GM12875 (cell line): ENCODE measurements around the gene NSL1.
"Not testable (repeated sequence)": the region's sequence is repeated elsewhere in the genome, so short reads cannot be mapped to it uniquely, and the experiment has no call there.

Experiments
- H3K4me3 ChIP-seq: one replicate; pipeline ENCODE4 v1.5.1; 2011; ENCODE audit warnings: low read depth, low read length, control low read depth
- TF ChIP-seq, protein P1 (sequence below): IDR thresholded peaks from 2 replicates; pipeline ENCODE4 v1.5.1; 2011; ENCODE audit warnings: low read depth, mild to moderate bottlenecking, control low read depth, inconsistent platforms, low read length, moderate library complexity, borderline replicate concordance; ENCODE audit not compliant: insufficient read depth

Gene NSL1

GRCh38 chr1:212727386-212728181 is 64.0 kb downstream of the NSL1 start:
- TF ChIP-seq, protein P1, sequence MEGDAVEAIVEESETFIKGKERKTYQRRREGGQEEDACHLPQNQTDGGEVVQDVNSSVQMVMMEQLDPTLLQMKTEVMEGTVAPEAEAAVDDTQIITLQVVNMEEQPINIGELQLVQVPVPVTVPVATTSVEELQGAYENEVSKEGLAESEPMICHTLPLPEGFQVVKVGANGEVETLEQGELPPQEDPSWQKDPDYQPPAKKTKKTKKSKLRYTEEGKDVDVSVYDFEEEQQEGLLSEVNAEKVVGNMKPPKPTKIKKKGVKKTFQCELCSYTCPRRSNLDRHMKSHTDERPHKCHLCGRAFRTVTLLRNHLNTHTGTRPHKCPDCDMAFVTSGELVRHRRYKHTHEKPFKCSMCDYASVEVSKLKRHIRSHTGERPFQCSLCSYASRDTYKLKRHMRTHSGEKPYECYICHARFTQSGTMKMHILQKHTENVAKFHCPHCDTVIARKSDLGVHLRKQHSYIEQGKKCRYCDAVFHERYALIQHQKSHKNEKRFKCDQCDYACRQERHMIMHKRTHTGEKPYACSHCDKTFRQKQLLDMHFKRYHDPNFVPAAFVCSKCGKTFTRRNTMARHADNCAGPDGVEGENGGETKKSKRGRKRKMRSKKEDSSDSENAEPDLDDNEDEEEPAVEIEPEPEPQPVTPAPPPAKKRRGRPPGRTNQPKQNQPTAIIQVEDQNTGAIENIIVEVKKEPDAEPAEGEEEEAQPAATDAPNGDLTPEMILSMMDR = no peak
- H3K4me3 ChIP-seq = no peak overlapping the region

- not testable (repeated sequence) for H3K4me3 ChIP-seq
Observed at GRCh38 chr1:212724679-212725078, 66.9 kb downstream of the NSL1 start.

DNA sequence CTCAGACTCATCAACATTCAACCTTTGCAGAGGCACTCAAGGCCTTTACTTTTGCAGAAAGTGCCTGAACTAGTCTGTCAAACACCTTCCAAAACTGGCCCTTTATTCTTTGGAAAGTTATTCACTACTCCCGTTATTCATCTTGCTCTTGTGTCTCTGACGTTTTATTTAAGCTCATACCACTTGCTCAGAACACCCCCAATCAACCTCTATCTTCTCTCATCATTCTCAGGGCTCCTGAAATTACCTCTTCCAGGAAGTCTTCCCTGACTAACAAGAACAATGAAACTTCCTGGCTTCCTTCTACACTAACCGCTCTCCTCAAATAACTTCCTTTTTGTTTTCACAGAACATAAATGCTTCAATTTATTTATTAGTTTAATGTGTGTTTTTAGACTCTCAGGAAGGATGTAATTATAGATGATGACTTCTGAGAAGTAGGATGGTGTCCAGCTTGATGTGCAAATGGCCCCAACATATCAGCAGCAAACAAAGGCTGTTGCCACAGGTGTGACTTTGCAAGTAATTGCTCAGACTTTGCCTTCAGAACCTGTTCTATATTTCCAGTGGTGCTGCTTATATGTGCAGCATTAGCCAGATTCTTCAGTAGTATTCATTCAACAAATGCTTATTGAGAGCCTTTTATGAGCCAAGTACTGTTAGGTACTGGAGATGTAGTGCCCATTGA is 69.2 kb downstream of the NSL1 start:
- H3K4me3 ChIP-seq = no peak overlapping the region
- TF ChIP-seq, protein P1 = no peak

- TF ChIP-seq, protein P1 = no peak
- H3K4me3 ChIP-seq = no peak overlapping the region
Observed at GRCh38 chr1:212721388-212722247, 70.0 kb downstream of the NSL1 start.

- H3K4me3 ChIP-seq = no peak overlapping the region
- TF ChIP-seq, protein P1 = no peak
Observed at GRCh38 chr1:212719633-212720032, 71.9 kb downstream of the NSL1 start.

DNA sequence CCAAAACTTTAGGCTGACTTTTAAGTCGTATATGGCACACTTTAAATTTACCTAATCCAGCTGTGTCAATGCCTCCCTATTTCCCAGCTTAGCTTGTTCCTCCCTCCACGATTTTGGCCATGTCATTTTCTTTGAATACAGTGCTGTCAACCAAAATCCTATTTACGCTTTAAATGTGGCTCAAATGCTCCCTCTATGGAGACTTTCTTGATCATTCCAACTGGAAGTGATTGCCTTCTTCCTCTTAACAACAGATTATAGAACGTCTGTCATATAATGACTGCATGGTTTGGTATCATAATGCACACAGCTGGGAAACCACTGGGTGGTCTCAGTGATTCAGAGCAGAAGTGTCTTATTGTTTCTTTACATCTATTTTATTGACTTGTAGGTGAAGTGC is 73.1 kb downstream of the NSL1 start:
- TF ChIP-seq, protein P1 = no peak
- H3K4me3 ChIP-seq = no peak overlapping the region

GRCh38 chr1:212716161-212716560 is 75.4 kb downstream of the NSL1 start:
- no peak overlapping the region for H3K4me3 ChIP-seq
- TF ChIP-seq, protein P1 = no peak
